Thyroid gland (tissue), 4 donors: ENCODE measurements around the gene NUP93.

ENCODE experiments used
- CTCF ChIP-seq, 6 experiments: fragments of 200-600 bp in 3 of 6; fragments of 450-650 bp in 3 of 6; sonication (generic) in 3 of 6; IDR thresholded peaks; one replicate each; pipeline ENCODE4 v1.5.1; 2016 to 2019; ENCODE audit warnings: antibody characterized with exemption in 6 of 6, mild to moderate bottlenecking in 2 of 6, inconsistent platforms in 1 of 6, moderate library complexity in 1 of 6
- POLR2A ChIP-seq, 2 donors: fragments of 450-650 bp; IDR thresholded peaks; one replicate each; pipeline ENCODE4 v1.6.1; 2017; ENCODE audit warnings: antibody characterized with exemption in 2 of 2, mild to moderate bottlenecking in 2 of 2, moderate library complexity in 1 of 2

DNA sequence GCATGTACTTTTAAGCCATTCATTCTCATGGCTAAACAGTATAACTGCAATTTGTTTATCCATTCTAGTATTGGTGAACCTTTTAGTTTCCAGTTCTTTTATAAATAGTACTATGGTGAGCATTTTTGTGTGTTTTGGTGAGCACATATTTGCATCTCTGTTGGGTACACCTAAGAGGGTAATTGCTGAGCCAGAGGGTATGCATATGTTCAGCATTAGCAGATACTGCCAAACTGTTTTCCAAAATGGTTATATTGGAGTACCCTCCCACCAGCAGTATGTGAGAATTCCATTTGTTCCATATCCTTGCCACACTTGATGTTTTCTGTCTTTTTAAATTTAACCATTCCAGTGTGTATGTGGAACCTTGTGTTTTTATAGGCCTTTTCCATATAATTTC is 81.0 kb downstream of the NUP93 start:
- TF ChIP-seq CTCF (IDR thresholded peaks at IDR 0.05) (no peak), POLR2A (IDR thresholded peaks at IDR 0.05) (no peak)
